Brain microvascular endothelial cell (primary cell): ENCODE measurements around the gene SERINC2.
"Not testable (repeated sequence)": the region's sequence is repeated elsewhere in the genome, so short reads cannot be mapped to it uniquely, and the experiment has no call there.

Source experiments
- DNase-seq: peaks from one replicate; pipeline ENCODE4 v3.0.0-alpha.2; 2020
- H3K27ac ChIP-seq: fragments of 250-450 bp; sonication (Bioruptor Pico); 2 replicates; pipeline ENCODE4 v1.5.1; 2020; ENCODE audit warnings: mild to moderate bottlenecking, moderate library complexity
- H3K27me3 ChIP-seq: fragments of 250-450 bp; sonication (Bioruptor Pico); replicated peaks from 2 replicates; pipeline ENCODE4 v1.5.1; 2020; ENCODE audit warnings: mild to moderate bottlenecking
- H3K36me3 ChIP-seq: fragments of 250-450 bp; sonication (Bioruptor Pico); replicated peaks from 2 replicates; pipeline ENCODE4 v1.5.1; 2020; ENCODE audit warnings: mild to moderate bottlenecking
- H3K4me3 ChIP-seq: 2 replicates; pipeline ENCODE4 v1.5.1; 2011; ENCODE audit warnings: low read depth, mild to moderate bottlenecking, control low read depth, low read length, moderate library complexity
- CTCF ChIP-seq: IDR thresholded peaks from 2 replicates; pipeline ENCODE4 v1.5.1; 2011; ENCODE audit warnings: low read depth, mild to moderate bottlenecking, moderate library complexity, low read length, control low read depth, inconsistent platforms; ENCODE audit errors: missing control alignments
- in situ Hi-C: cut with HindIII; loops from 2 replicates; pipeline ENCODE4 v1.10.0; 2017; ENCODE audit warnings: low sequenced_read_pairs, low pct_ligation_motif_present

Gene SERINC2

GRCh38 chr1:31467005-31467674 is 54.1 kb downstream of the SERINC2 start:
- DNase-seq, result no peak
- Histone ChIP-seq H3K36me3 (no peaks in the 10 kb centered on the region), H3K27me3 (peaks cover 11% of the 10 kb centered on the region), H3K27ac (no peak overlapping the region), H3K4me3 (no peak overlapping the region)
- in situ Hi-C loops, result no loop called here
- no peak for TF ChIP-seq CTCF

GRCh38 chr1:31470794-31471315 is 57.8 kb downstream of the SERINC2 start:
- Histone ChIP-seq H3K27ac (no peak overlapping the region), H3K27me3 (peaks cover 11% of the 10 kb centered on the region), H3K4me3 (no peak overlapping the region), H3K36me3 (no peaks in the 10 kb centered on the region)
- in situ Hi-C loops, result no loop called here
- no peak for DNase-seq
- no peak for TF ChIP-seq CTCF

GRCh38 chr1:31471452-31472313 is 58.7 kb downstream of the SERINC2 start:
- in situ Hi-C loops, H3K36me3 ChIP-seq, H3K27ac ChIP-seq, H3K4me3 ChIP-seq, DNase-seq: not testable (repeated sequence)
- peaks cover 16% of the 10 kb centered on the region for H3K27me3 ChIP-seq

DNA sequence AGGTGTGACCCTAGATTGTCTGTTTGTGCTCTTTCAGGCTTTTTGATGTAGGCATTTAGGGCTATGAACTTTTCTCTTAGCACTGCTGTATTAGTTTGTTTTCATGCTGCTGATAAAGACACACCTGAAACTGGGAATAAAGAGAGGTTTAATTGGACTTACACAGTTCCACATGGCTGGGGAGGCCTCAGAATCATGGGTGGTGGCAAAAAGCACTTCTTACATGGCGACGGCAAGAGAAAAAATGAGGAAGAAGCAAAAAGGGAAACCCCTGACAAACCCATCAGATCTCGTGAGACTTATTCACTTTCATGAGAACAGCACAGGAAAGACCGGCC is 59.3 kb downstream of the SERINC2 start:
- H3K27ac ChIP-seq, DNase-seq, H3K4me3 ChIP-seq, H3K36me3 ChIP-seq, in situ Hi-C loops: not testable (repeated sequence)
- peaks cover 20% of the 10 kb centered on the region for H3K27me3 ChIP-seq

DNA sequence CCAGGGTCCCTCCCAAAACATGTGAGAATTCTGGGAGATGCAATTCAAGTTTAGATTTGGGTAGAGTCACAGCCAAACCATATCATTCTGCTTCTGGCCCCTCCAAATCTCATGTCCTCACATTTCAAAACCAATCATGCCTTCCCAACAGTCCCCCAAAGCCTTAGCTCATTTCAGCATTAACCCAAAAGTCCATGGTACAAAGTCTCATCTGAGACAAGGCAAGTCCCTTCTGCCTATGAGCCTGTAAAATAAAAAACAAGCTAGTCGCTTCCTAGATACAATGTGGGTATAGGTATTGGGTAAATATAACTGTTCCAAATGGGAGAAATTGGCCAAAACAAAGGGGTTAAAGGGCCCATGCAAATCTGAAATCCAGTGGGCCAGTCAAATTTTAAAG is 59.7 kb downstream of the SERINC2 start:
- H3K36me3 ChIP-seq, H3K27ac ChIP-seq, in situ Hi-C loops, DNase-seq, H3K4me3 ChIP-seq: not testable (repeated sequence)
- peaks cover 20% of the 10 kb centered on the region for H3K27me3 ChIP-seq

DNA sequence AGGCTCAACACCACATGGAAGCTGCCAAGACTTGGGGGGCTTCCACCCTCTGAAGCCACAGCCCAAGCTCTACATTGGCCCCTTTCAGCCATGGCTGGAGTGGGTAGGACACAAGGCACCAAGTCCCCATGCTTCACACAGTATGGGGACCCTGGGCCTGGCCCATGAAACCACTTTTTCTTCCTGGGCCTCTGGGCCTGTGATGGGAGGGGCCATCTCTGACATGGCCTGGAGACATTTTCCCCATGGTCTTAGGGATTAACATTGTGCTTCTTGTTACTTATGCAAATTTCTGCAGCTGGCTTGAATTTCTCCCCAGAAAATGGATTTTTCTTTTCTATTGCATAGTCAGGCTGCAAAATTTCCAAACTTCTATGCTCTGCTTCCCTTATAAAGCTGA is 60.5 kb downstream of the SERINC2 start:
- H3K36me3 ChIP-seq, H3K27ac ChIP-seq, DNase-seq, H3K4me3 ChIP-seq, in situ Hi-C loops: not testable (repeated sequence)
- H3K27me3 ChIP-seq, result peaks cover 20% of the 10 kb centered on the region

DNA sequence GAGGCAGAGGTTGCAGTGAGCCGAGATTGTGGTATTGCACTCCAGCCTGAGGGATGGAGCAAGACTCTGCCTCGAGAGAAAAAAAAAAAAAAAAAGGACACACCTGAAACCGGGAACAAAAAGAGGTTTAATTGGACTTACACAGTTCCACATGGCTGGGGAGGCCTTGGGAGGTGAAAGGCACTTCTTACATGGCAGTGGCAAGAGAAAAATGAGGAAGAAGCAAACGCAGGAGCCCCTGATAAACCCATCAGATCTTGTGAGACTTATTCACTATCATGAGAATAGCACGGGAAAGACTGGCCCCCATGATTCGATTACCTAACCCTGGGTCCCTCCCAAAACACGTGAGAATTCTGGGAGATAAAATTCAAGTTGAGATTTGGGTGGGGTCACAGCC is 61.6 kb downstream of the SERINC2 start:
- H3K4me3 ChIP-seq, in situ Hi-C loops, H3K27ac ChIP-seq, H3K36me3 ChIP-seq, DNase-seq: not testable (repeated sequence)
- H3K27me3 ChIP-seq, result peaks cover 20% of the 10 kb centered on the region

DNA sequence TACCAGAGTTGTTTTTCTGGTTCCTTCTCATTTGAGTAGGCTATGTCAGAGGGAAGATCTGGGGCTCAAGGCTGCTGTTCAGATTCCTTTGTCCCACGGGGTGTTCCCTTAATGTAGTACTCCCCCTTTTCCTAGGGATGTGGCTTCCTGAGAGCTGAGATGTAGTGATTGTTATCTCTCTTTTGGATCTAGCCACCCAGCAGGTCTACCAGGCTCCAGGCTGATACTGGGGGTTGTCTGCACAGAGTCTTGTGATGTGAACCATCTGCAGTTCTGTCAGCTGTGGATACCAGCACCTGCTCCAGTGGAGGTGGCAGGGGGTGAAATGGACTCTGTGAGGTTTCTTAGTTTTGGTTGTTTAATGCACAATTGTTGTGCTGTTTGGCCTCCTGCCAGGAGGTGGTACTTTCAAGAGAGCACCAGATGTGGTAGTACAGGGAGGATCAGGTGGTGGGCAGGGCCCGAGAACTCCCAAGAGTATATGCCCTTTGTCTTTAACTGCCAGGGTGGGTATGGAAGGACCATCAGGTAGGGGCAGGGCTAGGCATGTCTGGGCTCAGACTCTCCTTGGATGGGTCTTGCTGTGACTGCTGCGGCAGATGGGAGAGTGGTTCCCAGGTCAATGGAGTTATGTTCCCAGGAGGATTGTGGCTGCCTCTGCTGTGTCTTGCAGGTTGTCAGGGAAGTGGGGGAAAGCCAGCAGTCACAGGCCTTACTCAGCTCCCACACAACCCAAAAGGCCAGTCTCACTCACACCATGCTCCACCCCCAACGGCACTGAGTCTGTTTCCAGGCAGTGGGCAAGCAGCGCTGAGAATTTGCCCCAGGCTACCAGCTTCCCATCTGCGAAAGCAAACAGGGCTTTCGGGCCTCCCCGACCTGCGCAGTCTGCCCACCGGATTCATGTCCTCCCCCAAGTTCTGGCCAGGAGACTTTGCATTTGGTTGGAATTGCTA is 64.2 kb downstream of the SERINC2 start:
- Histone ChIP-seq H3K4me3 (no peak overlapping the region), H3K27ac (no peak overlapping the region), H3K27me3 (peaks cover 14% of the 10 kb centered on the region), H3K36me3 (no peaks in the 10 kb centered on the region)
- DNase-seq, result no peak
- in situ Hi-C loops, result no loop called here
- no peak for TF ChIP-seq CTCF
